ENCODE measurements around the gene COX4I2. TPM values are rescaled to one million over a fixed set of nuclear protein-coding genes. Genes with fewer than 3 reads are reported as not detected.

COX4I2 gene
- total RNA-seq, 1 experiment from 2014 or later: not detected

- Histone ChIP-seq H3K27ac (ENCODE audit: low read length) (peak within 1 kb of the TSS; percentile 69), H3K9ac (ENCODE audit: low read length) (peak within 1 kb of the TSS; percentile 90), H4K20me1 (ENCODE audit: low read length) (peaks cover 17% of the 10 kb centered on the region), H3K9me3 (ENCODE audit: low read length) (no peaks in the 10 kb centered on the region), H3K36me3 (ENCODE audit: low read depth, low read length) (0 out of 2 replicates have a peak, but pooled peaks cover 6% of the 10 kb centered on the region), H3K4me3 (ENCODE audit: low read length) (peak within 1 kb of the TSS; percentile 97), H3F3A (ENCODE audit: low read length, unreplicated experiment) (peaks cover 15% of the 10 kb centered on the region), H3K4me1 (ENCODE audit: insufficient read depth, low read length) (peaks cover 57% of the 10 kb centered on the region), H3K4me2 (ENCODE audit: low read length) (peak within 1 kb of the TSS; percentile 83), H3K9me2 (replicated peaks; ENCODE audit: low read length) (no peaks in the 10 kb centered on the region), H2AFZ (ENCODE audit: low read length) (peak within 1 kb of the TSS; percentile 53; the same call in 1 of the 2 replicates), H3K79me2 (ENCODE audit: low read length) (peaks cover 33% of the 10 kb centered on the region), H3K27me3 (ENCODE audit: low read length) (no peaks in the 10 kb centered on the region)
- peak; percentile 97 for DNase-seq
- ChIA-PET CTCF (interaction anchor here (0.6 to 2.3 kb wide), 6 partner anchors 12 to 45 kb away, joined by 3 to 10 read pairs (median 4); no protein-coding TSS in a partner anchor), POLR2A (ENCODE audit: unreplicated experiment) (interaction anchor here (0.6 to 3.7 kb wide), 11 partner anchors 12 to 335 kb away, joined by 3 to 34 read pairs (median 4); no protein-coding TSS in a partner anchor)
- intact Hi-C loops (cut with micrococcal nuclease): no loop called here
- peak; percentile 49 for ATAC-seq
- TSS peak; percentile 73 for BruUV-seq (replicated peaks)
- TF ChIP-seq EZH2 (IDR thresholded peaks at IDR 0.05; ENCODE audit: low read length, unreplicated experiment) (no peak), EZH2phosphoT487 (IDR thresholded peaks at IDR 0.05; ENCODE audit: borderline replicate concordance, low read length) (no peak), CTCF (conservative IDR thresholded peaks at IDR 0.05; ENCODE audit: low read depth, low read length) (no peak)
These were observed 32.4 kb upstream of the COX4I2 start, which contains the start of gene ID1 for GRCh38 chr20:31605031-31605901. Gene ID1 (plus strand): TSS chr20:31605289. CDS start chr20:31605388, 99 bp downstream.

- Histone ChIP-seq H2AFZ (ENCODE audit: low read length) (no peak overlapping the region), H3K27ac (ENCODE audit: low read length) (peak overlapping the region; percentile 69), H3F3A (ENCODE audit: low read length, unreplicated experiment) (peaks cover 15% of the 10 kb centered on the region), H3K9me3 (ENCODE audit: low read length) (no peaks in the 10 kb centered on the region), H3K9ac (ENCODE audit: low read length) (peak overlapping the region; percentile 90), H3K4me1 (ENCODE audit: insufficient read depth, low read length) (peaks cover 66% of the 10 kb centered on the region), H4K20me1 (ENCODE audit: low read length) (peaks cover 17% of the 10 kb centered on the region), H3K9me2 (replicated peaks; ENCODE audit: low read length) (no peaks in the 10 kb centered on the region), H3K79me2 (ENCODE audit: low read length) (peaks cover 33% of the 10 kb centered on the region), H3K4me2 (ENCODE audit: low read length) (peak overlapping the region; percentile 83), H3K36me3 (ENCODE audit: low read depth, low read length) (0 out of 2 replicates have a peak, but pooled peaks cover 6% of the 10 kb centered on the region), H3K4me3 (ENCODE audit: low read length) (peak overlapping the region; percentile 97), H3K27me3 (ENCODE audit: low read length) (no peaks in the 10 kb centered on the region)
- BruUV-seq (replicated peaks): no TSS peak
- ChIA-PET CTCF (interaction anchor here (1.4 to 2.3 kb wide), 2 partner anchors 43 to 45 kb away, joined by 4 to 9 read pairs; no protein-coding TSS in a partner anchor), POLR2A (ENCODE audit: unreplicated experiment) (interaction anchor here (0.6 to 3.7 kb wide), 6 partner anchors 13 to 334 kb away, joined by 4 to 34 read pairs (median 6); no protein-coding TSS in a partner anchor)
- intact Hi-C loops (cut with micrococcal nuclease): no loop called here
- peak; percentile 19 for DNase-seq
- no peak for ATAC-seq
- TF ChIP-seq EZH2 (IDR thresholded peaks at IDR 0.05; ENCODE audit: low read length, unreplicated experiment) (no peak), CTCF (conservative IDR thresholded peaks at IDR 0.05; ENCODE audit: low read depth, low read length) (no peak; the same call in 1 of the 2 replicates), EZH2phosphoT487 (IDR thresholded peaks at IDR 0.05; ENCODE audit: borderline replicate concordance, low read length) (no peak)
These were observed 31.6 kb upstream of the COX4I2 start for GRCh38 chr20:31605902-31606803.

Measured in PC-3 (cell line).